HCT116 (cell line): ENCODE measurements around the gene ZBTB24. TPM values are rescaled to one million over a fixed set of nuclear protein-coding genes. Genes with fewer than 3 reads are reported as not detected.

Source experiments
- ATAC-seq: fragments of 200-7000 bp; cut with Tn5 transposase; 2 replicates; pipeline ENCODE4 v1.9.1; 2020; ENCODE audit warnings: mild to moderate bottlenecking, moderate library complexity
- BruUV-seq: library from RNA; stranded (reverse); fragments of 400-500 nt; replicated peaks from 2 replicates; lab custom pipeline; 2021; lab: Mats Ljungman, UMichigan
- CTCF ChIA-PET: fragments of 300-600 bp; sonication (Branson Sonifier 250); formaldehyde crosslinking; loops from one replicate; lab custom pipeline; 2021; ENCODE audit warnings: antibody characterized with exemption; lab: Charles Lee
- POLR2A ChIA-PET: fragments of 300-600, 350-600 bp; sonication (Branson Sonifier 250); formaldehyde crosslinking; loops from one replicate; lab custom pipeline; 2021; ENCODE audit warnings: antibody characterized with exemption; lab: Charles Lee
- RAD21 ChIA-PET, 2 experiments: fragments of 300-600 bp; sonication (Branson Sonifier 250); formaldehyde crosslinking; loops; one replicate each; lab custom pipeline; 2023; ENCODE audit warnings: low total read pairs in 2 of 2; ENCODE audit not compliant: uncharacterized antibody in 2 of 2, unreplicated experiment in 2 of 2, low non-redundant PET in 1 of 2; lab: Charles Lee
- DNase-seq: peaks from one replicate; pipeline ENCODE4 v3.0.0-alpha.2; 2010; ENCODE audit warnings: low read depth, low spot score
- H2AFZ ChIP-seq: fragments of 200-600 bp; shearing (Covaris generic), sonication (generic); 2 replicates; pipeline ENCODE4 v1.6.1; 2017; ENCODE audit warnings: low read depth, mixed run types, mixed read lengths, antibody characterized with exemption, low read length; ENCODE audit not compliant: poor library complexity, severe bottlenecking
- H3K27ac ChIP-seq: 2 replicates; pipeline ENCODE4 v1.5.1; 2012; ENCODE audit warnings: low read depth, low read length
- H3K27me3 ChIP-seq: fragments of 200-600 bp; sonication (generic); 2 replicates; pipeline ENCODE4 v1.6.1; 2016; ENCODE audit warnings: mixed run types, low read length, mixed read lengths; ENCODE audit not compliant: insufficient read depth
- H3K36me3 ChIP-seq, 2 experiments: fragments of 200-500 bp in 1 of 2; fragments of 200-600 bp in 1 of 2; sonication (Bioruptor generic) in 1 of 2; sonication (generic) in 1 of 2; 2 replicates each; pipeline versions ENCODE4 v1.5.1 to v1.6.1; 2014 to 2016; ENCODE audit warnings: low read length in 2 of 2, inconsistent platforms in 1 of 2, mixed read lengths in 1 of 2, mixed run types in 1 of 2; ENCODE audit not compliant: insufficient read depth in 2 of 2, control insufficient read depth in 1 of 2
- H3K4me1 ChIP-seq, 2 experiments: fragments of 200-600 bp in 1 of 2; sonication (generic) in 1 of 2; 2 replicates each; pipeline versions ENCODE4 v1.5.1 to v1.6.1; 2012 to 2017; ENCODE audit warnings: low read length in 2 of 2, inconsistent platforms in 1 of 2, mild to moderate bottlenecking in 1 of 2, mixed read lengths in 1 of 2, mixed run types in 1 of 2, moderate library complexity in 1 of 2; ENCODE audit not compliant: insufficient read depth in 2 of 2, control insufficient read depth in 1 of 2
- H3K4me2 ChIP-seq: fragments of 200-600 bp; sonication (generic); 2 replicates; pipeline ENCODE4 v1.6.1; 2017; ENCODE audit warnings: mixed run types, low read length, mixed read lengths
- H3K4me3 ChIP-seq, 2 experiments: fragments of 200-600 bp in 1 of 2; sonication (generic) in 1 of 2; replicated peaks in 1 of 2; 2 replicates each; pipeline ENCODE4 v1.5.1; 2011 to 2016; ENCODE audit warnings: low read length in 2 of 2, control low read depth in 1 of 2, low read depth in 1 of 2, mild to moderate bottlenecking in 1 of 2, mixed read lengths in 1 of 2, mixed run types in 1 of 2
- H3K79me2 ChIP-seq: fragments of 200-600 bp; sonication (generic); 2 replicates; pipeline ENCODE4 v1.6.1; 2017; ENCODE audit warnings: mild to moderate bottlenecking, mixed run types, low read length, moderate library complexity, mixed read lengths; ENCODE audit not compliant: insufficient read depth
- H3K9ac ChIP-seq: fragments of 200-600 bp; sonication (generic); 2 replicates; pipeline ENCODE4 v1.6.1; 2016; ENCODE audit warnings: low read length, mixed read lengths
- H3K9me2 ChIP-seq: fragments of 200-600 bp; sonication (generic), shearing (Covaris generic); 2 replicates; pipeline ENCODE4 v1.6.1; 2017; ENCODE audit warnings: mixed run types, mild to moderate bottlenecking, moderate library complexity; ENCODE audit not compliant: insufficient read depth
- H3K9me3 ChIP-seq, 2 experiments: fragments of 200-500 bp in 1 of 2; fragments of 200-600 bp in 1 of 2; sonication (Bioruptor generic) in 1 of 2; sonication (generic) in 1 of 2; 2 replicates each; pipeline ENCODE4 v1.6.1; 2014 to 2017; ENCODE audit warnings: low read length in 2 of 2, mixed read lengths in 2 of 2, inconsistent platforms in 1 of 2, low read depth in 1 of 2, mild to moderate bottlenecking in 1 of 2, mixed run types in 1 of 2, moderate library complexity in 1 of 2; ENCODE audit not compliant: control insufficient read depth in 1 of 2, insufficient read depth in 1 of 2
- H4K20me1 ChIP-seq: fragments of 200-600 bp; sonication (generic), shearing (Covaris generic); 2 replicates; pipeline ENCODE4 v1.6.1; 2017; ENCODE audit warnings: mixed run types, mild to moderate bottlenecking, moderate library complexity; ENCODE audit not compliant: insufficient read depth
- CBX3 ChIP-seq: IDR thresholded peaks from 2 replicates; pipeline ENCODE4 v1.6.1; 2012; ENCODE audit warnings: low read depth
- ELF1 ChIP-seq: IDR thresholded peaks from 2 replicates; pipeline ENCODE4 v1.6.1; 2012; ENCODE audit warnings: low read depth, borderline replicate concordance
- JUND ChIP-seq: IDR thresholded peaks from 2 replicates; pipeline ENCODE4 v1.6.1; 2012
- POLR2A ChIP-seq: IDR thresholded peaks from 2 replicates; pipeline ENCODE4 v1.7.0; 2011; ENCODE audit warnings: borderline replicate concordance; ENCODE audit not compliant: insufficient read depth, insufficient read length; ENCODE audit errors: extremely low read depth
- SRF ChIP-seq: IDR thresholded peaks from 2 replicates; pipeline ENCODE4 v1.6.1; 2012; ENCODE audit warnings: low read depth
- ZNF274 ChIP-seq: fragments of 200-500 bp; sonication (Bioruptor generic); IDR thresholded peaks from 2 replicates; pipeline ENCODE4 v1.6.1; 2014; ENCODE audit warnings: mild to moderate bottlenecking, low read depth, low read length, inconsistent platforms
- intact Hi-C: fragments of 100-400 bp; cut with micrococcal nuclease; formaldehyde crosslinking; loops from 2 replicates; pipeline ENCODE4 v1.10.0; 2022
- total RNA-seq: library from RNA; stranded (reverse); gene quantifications from one replicate; pipeline ENCODE4 v1.2.1, GENCODE V29; 2021; ENCODE audit not compliant: unreplicated experiment
- TF ChIP-seq, protein P1 (sequence below): IDR thresholded peaks from 2 replicates; pipeline ENCODE4 v1.6.1; 2012
- TF ChIP-seq, protein P2 (sequence below): IDR thresholded peaks from 2 replicates; pipeline ENCODE4 v1.6.1; 2011; ENCODE audit warnings: mild to moderate bottlenecking, low read length, moderate library complexity; ENCODE audit not compliant: insufficient replicate concordance; ENCODE audit errors: extremely low read depth

The ZBTB24 gene
- total RNA-seq, 1 experiment from 2014 or later: 11.3 TPM

DNA sequence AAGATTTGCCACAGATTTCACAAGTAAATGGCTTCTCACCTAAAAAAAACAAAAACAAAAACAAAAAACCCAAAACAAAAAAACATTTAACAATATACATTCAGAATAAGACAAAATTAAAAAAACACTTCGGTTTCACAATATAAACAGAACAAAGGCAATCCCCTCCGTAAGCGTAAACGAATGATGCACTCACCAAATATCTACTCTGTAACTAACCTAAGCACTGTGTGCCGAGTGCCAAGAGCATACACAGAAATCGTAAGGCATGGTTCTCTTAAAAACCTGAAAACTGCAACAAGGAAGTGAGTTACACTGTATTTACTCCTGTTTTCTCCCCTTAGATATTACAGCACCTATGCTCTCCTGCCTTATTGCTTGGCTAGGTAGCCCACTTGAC is 15.3 kb downstream of the ZBTB24 start (continued):
- no peak for TF ChIP-seq POLR2A
- no peak for TF ChIP-seq CBX3

DNA sequence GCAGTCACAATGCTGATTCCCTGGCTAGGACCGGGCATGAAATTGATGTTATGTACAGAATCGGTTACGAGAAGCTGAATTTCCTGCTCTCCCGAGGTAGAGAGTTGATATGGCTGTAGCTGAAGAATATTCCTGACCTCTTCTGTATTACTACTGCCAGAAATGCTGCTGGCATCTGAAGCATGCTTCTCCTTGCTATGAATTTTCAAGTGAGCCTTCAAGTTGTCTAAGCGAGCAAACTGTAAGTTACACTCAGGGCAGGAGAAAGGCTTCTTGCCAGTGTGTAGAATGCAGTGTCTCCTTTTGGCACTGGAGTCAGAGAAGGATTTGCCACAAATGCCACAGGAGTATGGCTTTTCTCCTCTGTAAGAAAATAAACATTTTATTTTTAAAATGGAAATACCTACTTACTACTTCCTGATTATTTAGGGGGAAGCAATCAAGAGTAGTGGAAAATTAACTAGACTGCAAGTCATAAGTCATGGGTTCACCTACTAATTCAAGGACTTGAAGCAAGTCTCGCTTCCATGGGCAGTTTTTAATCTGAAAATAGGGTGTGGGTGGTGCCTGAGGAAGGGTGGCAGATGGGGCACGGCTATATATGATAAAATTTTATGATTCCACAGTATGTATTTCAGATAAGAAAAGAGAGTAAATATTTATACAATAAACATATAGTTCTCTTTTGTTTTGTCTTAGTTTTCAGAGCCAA is 16.7 kb downstream of the ZBTB24 start:
- no peaks in the 10 kb centered on the region for H3K9me3 ChIP-seq
- POLR2A ChIA-PET: no interaction called here
- no peak for ATAC-seq
- H3K4me1 ChIP-seq: no peaks in the 10 kb centered on the region
- BruUV-seq: no TSS peak
- H3K9ac ChIP-seq: no peak overlapping the region
- CTCF ChIA-PET: no interaction called here
- no peaks in the 10 kb centered on the region for H3K9me2 ChIP-seq
- no peak overlapping the region for H3K27ac ChIP-seq
- no peak overlapping the region for H3K4me2 ChIP-seq
- no peaks in the 10 kb centered on the region for H3K27me3 ChIP-seq
- no peak for TF ChIP-seq SRF
- TF ChIP-seq JUND: no peak
- no peak for TF ChIP-seq ZNF274
- no peak for TF ChIP-seq ELF1
- TF ChIP-seq, protein P1, sequence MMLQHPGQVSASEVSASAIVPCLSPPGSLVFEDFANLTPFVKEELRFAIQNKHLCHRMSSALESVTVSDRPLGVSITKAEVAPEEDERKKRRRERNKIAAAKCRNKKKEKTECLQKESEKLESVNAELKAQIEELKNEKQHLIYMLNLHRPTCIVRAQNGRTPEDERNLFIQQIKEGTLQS: no peak
- TF ChIP-seq, protein P2, sequence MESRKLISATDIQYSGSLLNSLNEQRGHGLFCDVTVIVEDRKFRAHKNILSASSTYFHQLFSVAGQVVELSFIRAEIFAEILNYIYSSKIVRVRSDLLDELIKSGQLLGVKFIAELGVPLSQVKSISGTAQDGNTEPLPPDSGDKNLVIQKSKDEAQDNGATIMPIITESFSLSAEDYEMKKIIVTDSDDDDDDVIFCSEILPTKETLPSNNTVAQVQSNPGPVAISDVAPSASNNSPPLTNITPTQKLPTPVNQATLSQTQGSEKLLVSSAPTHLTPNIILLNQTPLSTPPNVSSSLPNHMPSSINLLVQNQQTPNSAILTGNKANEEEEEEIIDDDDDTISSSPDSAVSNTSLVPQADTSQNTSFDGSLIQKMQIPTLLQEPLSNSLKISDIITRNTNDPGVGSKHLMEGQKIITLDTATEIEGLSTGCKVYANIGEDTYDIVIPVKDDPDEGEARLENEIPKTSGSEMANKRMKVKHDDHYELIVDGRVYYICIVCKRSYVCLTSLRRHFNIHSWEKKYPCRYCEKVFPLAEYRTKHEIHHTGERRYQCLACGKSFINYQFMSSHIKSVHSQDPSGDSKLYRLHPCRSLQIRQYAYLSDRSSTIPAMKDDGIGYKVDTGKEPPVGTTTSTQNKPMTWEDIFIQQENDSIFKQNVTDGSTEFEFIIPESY: no peak
- no peak overlapping the region for H3K4me3 ChIP-seq
- peaks cover 50 to 66% of the 10 kb centered on the region in 2 experiments; a peak in 3 of 4 replicates for H3K36me3 ChIP-seq
- RAD21 ChIA-PET: no interaction called here
- no peak for DNase-seq
- no peak overlapping the region for H2AFZ ChIP-seq
- peaks cover 43% of the 10 kb centered on the region for H3K79me2 ChIP-seq
- intact Hi-C loops: no loop called here
- peaks cover 6% of the 10 kb centered on the region; the same call in 1 of the 2 replicates for H4K20me1 ChIP-seq
